ENCODE measurements around the gene CD300A. TPM values are rescaled to one million over a fixed set of nuclear protein-coding genes. Genes with fewer than 3 reads are reported as not detected.

Gene CD300A
- under 0.01 TPM in 1 of 2 replicates, not detected in the other for total RNA-seq

DNA sequence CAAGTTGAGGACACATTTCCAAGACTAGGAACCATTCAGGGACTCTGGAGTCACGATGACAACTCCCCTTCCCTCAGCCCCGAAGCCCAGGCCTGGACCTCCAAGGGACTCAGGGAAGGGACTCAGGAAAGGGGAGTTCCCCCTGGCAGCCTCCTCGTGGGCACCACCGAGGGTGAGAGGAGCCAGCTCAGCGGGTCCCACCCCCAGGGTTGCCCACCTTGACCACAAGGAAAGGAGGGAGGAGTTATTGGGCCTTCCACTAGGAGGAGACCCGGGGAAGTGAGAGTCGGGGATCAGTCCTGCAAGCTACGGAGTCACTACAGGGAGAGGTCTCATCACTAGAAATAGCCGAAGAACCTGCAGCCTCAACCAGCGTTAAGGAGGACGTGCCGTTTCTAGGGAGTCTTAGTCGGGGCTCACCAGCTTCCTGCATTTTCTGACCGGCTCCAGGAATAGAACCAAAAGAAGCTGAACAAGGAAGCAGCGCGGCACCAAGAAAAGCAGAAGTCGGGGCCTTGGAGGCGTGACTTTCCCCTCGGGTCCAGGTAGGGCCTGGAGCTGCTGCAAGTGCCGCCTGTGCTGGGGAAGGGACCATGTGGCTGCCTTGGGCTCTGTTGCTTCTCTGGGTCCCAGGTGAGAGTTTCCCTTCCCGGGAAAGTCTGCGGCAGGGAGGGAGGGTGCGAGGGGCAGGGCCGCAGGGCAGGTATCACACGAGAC, at the start of gene CD300A:
Gene CD300A, plus strand, starts transcription at position 524 of the 717 bp plus-strand sequence. Its CDS starts 70 bp downstream, at position 594.

DNA sequence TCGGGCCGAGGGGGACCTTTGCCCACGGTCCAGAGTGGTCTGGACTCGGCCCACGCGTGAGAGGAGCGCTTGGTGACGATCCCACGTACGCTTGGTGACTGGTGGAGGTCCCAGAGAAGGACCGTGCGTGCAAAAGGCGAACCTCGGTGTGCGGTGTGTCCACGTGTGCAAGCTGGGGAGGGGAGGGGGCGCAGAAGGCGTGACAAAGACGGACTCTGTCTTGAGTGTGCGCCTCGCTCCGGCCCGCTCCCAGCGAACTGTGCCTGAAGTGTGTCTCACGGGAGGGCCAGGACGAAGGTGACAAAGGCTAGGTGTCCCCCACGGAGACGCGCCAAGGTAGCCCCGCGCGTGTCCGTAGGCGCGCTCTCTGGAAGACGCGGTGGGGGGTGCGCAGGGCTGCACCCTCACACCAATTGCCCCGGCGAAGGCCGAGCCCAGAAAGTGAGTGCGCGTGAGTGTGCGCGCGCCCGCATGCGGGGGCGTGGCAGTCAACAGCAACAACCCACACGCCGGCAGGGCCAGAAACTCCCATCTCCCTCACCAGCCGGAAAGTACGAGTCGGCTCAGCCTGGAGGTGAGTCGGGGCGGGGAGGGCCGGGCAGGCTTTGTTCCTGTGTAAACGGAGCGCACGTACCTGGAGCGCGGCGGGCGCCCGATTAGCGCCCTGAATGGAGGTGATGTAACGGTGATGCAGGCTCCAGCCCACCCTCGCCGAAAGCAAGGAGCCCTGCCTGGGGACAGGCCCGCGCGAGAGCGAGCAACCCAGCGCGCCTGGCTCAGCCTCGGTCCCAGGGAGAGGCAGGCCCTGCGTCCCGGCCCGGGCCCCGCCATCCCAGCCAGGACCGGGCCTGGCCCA, 34.6 kb upstream of the CD300A start, which contains the start of gene GPRC5C:
Gene GPRC5C, plus strand, starts transcription at position 521 of the 856 bp plus-strand sequence. CDS start 7,689 bp downstream, outside the sequence.

DNA sequence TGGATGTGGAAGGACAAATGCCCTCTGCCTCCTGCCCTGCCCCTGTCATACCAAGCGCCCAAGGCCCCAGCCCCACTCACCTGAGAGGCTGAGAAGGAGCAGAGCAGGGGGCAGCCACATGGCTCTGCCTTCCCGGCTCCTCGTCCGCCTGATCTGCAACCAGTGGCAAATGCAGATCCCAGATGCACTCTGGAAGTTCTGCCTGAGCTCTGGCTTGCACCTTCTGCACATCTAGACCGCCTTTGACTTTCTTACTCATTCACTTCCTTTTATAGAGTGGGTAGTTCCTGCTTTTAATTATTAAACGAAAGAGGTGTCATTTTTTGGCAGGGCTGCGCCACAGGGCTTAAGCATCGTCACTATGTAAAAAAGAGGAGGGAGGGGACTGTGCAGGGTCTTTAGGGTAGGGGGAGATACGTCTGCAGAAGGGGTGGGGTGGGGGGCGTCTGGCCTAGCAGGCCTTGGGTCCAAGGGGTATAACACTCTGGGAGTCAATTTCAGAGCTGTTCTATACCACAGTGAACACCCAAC, 64.9 kb downstream of the CD300A start, which contains the start of gene CD300LB:
Gene CD300LB, minus strand, starts transcription at position 245 of the 531 bp plus-strand sequence. Its CDS starts 125 bp downstream, at position 120.

Other genes starting within 250 kb of the CD300A start
- not detected in 2 replicates for gene DNAI2, start 192.4 kb upstream of the CD300A start, total RNA-seq
- gene KIF19, start 140.4 kb upstream of the CD300A start, total RNA-seq = not detected in 2 replicates
- gene BTBD17, start 104.8 kb upstream of the CD300A start, total RNA-seq = not detected in 2 replicates
- not detected in 2 replicates for gene GPR142, start 99.1 kb upstream of the CD300A start, total RNA-seq
- gene GPRC5C, start 34.5 kb upstream of the CD300A start, total RNA-seq = 7.9 and 15.5 TPM in 2 replicates
- gene CD300LB, start 64.8 kb downstream of the CD300A start, total RNA-seq = not detected in 2 replicates
- 0.19 TPM in 1 of 2 replicates, not detected in the other for gene CD300C, start 79.5 kb downstream of the CD300A start, total RNA-seq
- gene CD300H, start 100.9 kb downstream of the CD300A start, total RNA-seq = not detected in 2 replicates
- gene CD300LD, start 125.6 kb downstream of the CD300A start, total RNA-seq = not detected in 2 replicates
- not detected in 2 replicates for gene CD300E, start 157.1 kb downstream of the CD300A start, total RNA-seq
- not detected in 2 replicates for gene CD300LF, start 246.3 kb downstream of the CD300A start, total RNA-seq